SU-DHL-6 (cell line): Measurements from ENCODE around the gene POU3F4.

Experiments used
- H2AFZ ChIP-seq: fragments of 200-600 bp; sonication (generic); 2 replicates; pipeline ENCODE4 v1.6.1; 2014; ENCODE audit warnings: low read depth, mild to moderate bottlenecking, moderate library complexity, mixed read lengths, antibody characterized with exemption, low read length; ENCODE audit not compliant: severe bottlenecking
- H3F3A ChIP-seq: fragments of 200-600 bp; shearing (Covaris generic); 2 replicates; pipeline ENCODE4 v1.6.0; 2016; ENCODE audit warnings: antibody characterized with exemption, mild to moderate bottlenecking; ENCODE audit not compliant: insufficient read depth
- H3K27ac ChIP-seq: fragments of 200-600 bp; sonication (generic); 2 replicates; pipeline ENCODE4 v1.5.1; 2016; ENCODE audit warnings: low read depth, mild to moderate bottlenecking, low read length, moderate library complexity, mixed read lengths
- H3K27me3 ChIP-seq: fragments of 200-600 bp; sonication (generic), shearing (Covaris generic); 2 replicates; pipeline ENCODE4 v1.6.0; 2014; ENCODE audit warnings: mild to moderate bottlenecking, low read length
- H3K36me3 ChIP-seq: fragments of 200-600 bp; sonication (generic); 2 replicates; pipeline ENCODE4 v1.6.1; 2014; ENCODE audit warnings: mild to moderate bottlenecking, low read length, mixed read lengths
- H3K4me2 ChIP-seq: fragments of 300-600, 200-600 bp; shearing (Covaris generic), sonication (generic); 2 replicates; pipeline ENCODE4 v1.6.0; 2014; ENCODE audit warnings: low read length, low read depth, mild to moderate bottlenecking; ENCODE audit not compliant: poor library complexity, severe bottlenecking
- H3K4me3 ChIP-seq: fragments of 200-600 bp; sonication (generic); 2 replicates; pipeline ENCODE4 v1.5.1; 2014; ENCODE audit warnings: antibody characterized with exemption, low read length, mild to moderate bottlenecking, mixed read lengths; ENCODE audit not compliant: insufficient read depth, poor library complexity, severe bottlenecking
- H3K79me2 ChIP-seq: fragments of 200-600 bp; sonication (generic); 2 replicates; pipeline ENCODE4 v1.6.1; 2014; ENCODE audit warnings: mild to moderate bottlenecking, low read length, moderate library complexity; ENCODE audit not compliant: insufficient read depth
- H3K9ac ChIP-seq: fragments of 200-600 bp; sonication (generic); 2 replicates; pipeline ENCODE4 v1.7.0; 2014; ENCODE audit warnings: mild to moderate bottlenecking, low read length
- H3K9me2 ChIP-seq: fragments of 200-600 bp; sonication (generic); replicated peaks from 2 replicates; pipeline ENCODE4 v1.6.1; 2014; ENCODE audit warnings: low read length; ENCODE audit not compliant: insufficient read depth
- H3K9me3 ChIP-seq: fragments of 200-600 bp; sonication (generic); 2 replicates; pipeline ENCODE4 v1.6.1; 2014; ENCODE audit warnings: low read length, mixed read lengths; ENCODE audit not compliant: insufficient read depth
- H4K20me1 ChIP-seq: fragments of 200-600 bp; sonication (generic); 2 replicates; pipeline ENCODE4 v1.6.1; 2014; ENCODE audit warnings: low read depth, mild to moderate bottlenecking, antibody characterized with exemption, low read length, moderate library complexity, mixed read lengths
- CTCF ChIP-seq: fragments of 200-600 bp; sonication (generic); IDR thresholded peaks from one replicate; pipeline ENCODE4 v1.5.1; 2017; ENCODE audit warnings: antibody characterized with exemption, mild to moderate bottlenecking, low read length, moderate library complexity; ENCODE audit not compliant: insufficient read depth, poor library complexity, severe bottlenecking
- EZH2phosphoT487 ChIP-seq: fragments of 200-600 bp; sonication (generic), shearing (Covaris generic); conservative IDR thresholded peaks from 2 replicates; pipeline ENCODE4 v1.6.1; 2018; ENCODE audit warnings: mild to moderate bottlenecking, antibody characterized with exemption, low read length, moderate library complexity, mixed read lengths

POU3F4 gene

GRCh38 chrX:83501530-83501929 is 6.6 kb upstream of the POU3F4 start:
- H4K20me1 ChIP-seq, result no peaks in the 10 kb centered on the region
- no peak overlapping the region for H3K4me3 ChIP-seq
- no peaks in the 10 kb centered on the region for H3K9me3 ChIP-seq
- no peak overlapping the region for H3K4me2 ChIP-seq
- no peak overlapping the region for H3K27ac ChIP-seq
- no peaks in the 10 kb centered on the region for H3K79me2 ChIP-seq
- no peaks in the 10 kb centered on the region for H3F3A ChIP-seq
- no peaks in the 10 kb centered on the region for H3K36me3 ChIP-seq
- H3K9ac ChIP-seq, result no peak overlapping the region
- H3K27me3 ChIP-seq, result no peaks in the 10 kb centered on the region
- no peak for TF ChIP-seq EZH2phosphoT487
- H2AFZ ChIP-seq, result no peak overlapping the region
- H3K9me2 ChIP-seq, result no peaks in the 10 kb centered on the region

GRCh38 chrX:83504721-83505479 is 3.2 kb upstream of the POU3F4 start:
- no peak overlapping the region for H3K4me3 ChIP-seq
- no peak for TF ChIP-seq EZH2phosphoT487
- no peak overlapping the region for H3K9ac ChIP-seq
- no peaks in the 10 kb centered on the region for H3F3A ChIP-seq
- H3K36me3 ChIP-seq, result no peaks in the 10 kb centered on the region
- no peaks in the 10 kb centered on the region for H4K20me1 ChIP-seq
- H3K27ac ChIP-seq, result no peak overlapping the region
- H3K79me2 ChIP-seq, result no peaks in the 10 kb centered on the region
- no peaks in the 10 kb centered on the region for H3K27me3 ChIP-seq
- H3K9me2 ChIP-seq, result no peaks in the 10 kb centered on the region
- no peak overlapping the region for H3K4me2 ChIP-seq
- no peaks in the 10 kb centered on the region for H3K9me3 ChIP-seq
- no peak overlapping the region for H2AFZ ChIP-seq

- Histone ChIP-seq H3K27me3 (no peaks in the 10 kb centered on the region), H3K9me2 (no peaks in the 10 kb centered on the region), H2AFZ (no peak overlapping the region), H3K9ac (no peak overlapping the region), H3K4me2 (no peak overlapping the region), H3K27ac (no peak overlapping the region), H3K9me3 (no peaks in the 10 kb centered on the region), H3K4me3 (no peak overlapping the region), H3K36me3 (no peaks in the 10 kb centered on the region), H4K20me1 (no peaks in the 10 kb centered on the region), H3K79me2 (no peaks in the 10 kb centered on the region), H3F3A (no peaks in the 10 kb centered on the region)
- TF ChIP-seq EZH2phosphoT487, result no peak
- no peak for TF ChIP-seq CTCF
Observed at GRCh38 chrX:83508526-83509253, 600 bp downstream of the POU3F4 start.

- Histone ChIP-seq H3K27me3 (no peaks in the 10 kb centered on the region), H3K79me2 (no peaks in the 10 kb centered on the region), H3K4me3 (no peak overlapping the region), H3K36me3 (no peaks in the 10 kb centered on the region), H3K9me3 (no peaks in the 10 kb centered on the region), H3F3A (no peaks in the 10 kb centered on the region), H3K9me2 (no peaks in the 10 kb centered on the region), H2AFZ (no peak overlapping the region), H3K9ac (no peak overlapping the region), H3K4me2 (no peak overlapping the region), H4K20me1 (no peaks in the 10 kb centered on the region), H3K27ac (no peak overlapping the region)
- TF ChIP-seq EZH2phosphoT487 (no peak), CTCF (no peak)
Observed at GRCh38 chrX:83509254-83509801, 1.2 kb downstream of the POU3F4 start.
